Measurements from ENCODE around the gene OR4C13.
"Not testable (repeated sequence)": the region's sequence is repeated elsewhere in the genome, so short reads cannot be mapped to it uniquely, and the experiment has no call there.

OR4C13 gene

GRCh38 chr11:49952091-49952490 is at the start of gene OR4C13:
TSS of gene OR4C13 (plus strand) at chr11:49952391. CDS start at chr11:49952423, 32 bp downstream.
- no peak for DNase-seq (ENCODE audit: low spot score)

- not testable (repeated sequence) for DNase-seq (ENCODE audit: low spot score)
These were observed 40.7 kb upstream of the OR4C13 start for GRCh38 chr11:49911516-49911915.

GRCh38 chr11:49948701-49949100 is 3.5 kb upstream of the OR4C13 start:
- not testable (repeated sequence) for DNase-seq (ENCODE audit: low spot score)

- not testable (repeated sequence) for DNase-seq (ENCODE audit: low spot score)
These were observed 21.2 kb downstream of the OR4C13 start for GRCh38 chr11:49973439-49973838.

- DNase-seq (ENCODE audit: low spot score), result not testable (repeated sequence)
These were observed 30.2 kb downstream of the OR4C13 start, which contains the start of gene OR4C12 for GRCh38 chr11:49982435-49982834. TSS of gene OR4C12 (minus strand) at chr11:49982535. CDS start at chr11:49982501, 34 bp downstream.

GRCh38 chr11:49995565-49995964 is 43.4 kb downstream of the OR4C13 start:
- peak; percentile 54 for DNase-seq (ENCODE audit: low spot score)
